A549 (cell line): ENCODE measurements around the gene KDM6A.

Experiments
- EP300 ChIP-seq, 2 experiments: fragments of >200 bp; sonication (Bioruptor Twin); formaldehyde crosslinking; IDR thresholded peaks; 2 replicates in 1 of 2; 3 replicates in 1 of 2; pipeline ENCODE4 v1.6.1; 2016 to 2017
- HDAC2 ChIP-seq: fragments of 200-600 bp; sonication (generic); IDR thresholded peaks from 2 replicates; pipeline ENCODE4 v1.6.1; 2016
- HOXA7 ChIP-seq: fragments of 250-450 bp; sonication (Bioruptor Pico); IDR thresholded peaks from 2 replicates; pipeline ENCODE4 v1.5.0; 2020; ENCODE audit warnings: mild to moderate bottlenecking, moderate library complexity
- POLR2A ChIP-seq: IDR thresholded peaks from 2 replicates; pipeline ENCODE4 v1.6.1; 2012; ENCODE audit warnings: mild to moderate bottlenecking, low read length
- RCOR1 ChIP-seq: fragments of 150-350 bp; IDR thresholded peaks from 2 replicates; pipeline ENCODE4 v1.6.1; 2014; ENCODE audit warnings: antibody characterized with exemption, low read length, low read depth
- TF ChIP-seq, protein P1 (sequence below): fragments of 250-450 bp; sonication (Bioruptor Pico); IDR thresholded peaks from 2 replicates; pipeline ENCODE4 v1.5.0; 2021; ENCODE audit warnings: mild to moderate bottlenecking, moderate library complexity, borderline replicate concordance
- TF ChIP-seq, protein P2 (sequence below): fragments of >200 bp; sonication (Bioruptor Twin); formaldehyde crosslinking; IDR thresholded peaks from 3 replicates; pipeline ENCODE4 v1.5.1; 2016
- TF ChIP-seq, protein P3 (sequence below): fragments of 200-600 bp; sonication (generic); IDR thresholded peaks from 2 replicates; pipeline ENCODE4 v1.6.1; 2016; ENCODE audit warnings: antibody characterized with exemption, mild to moderate bottlenecking, moderate library complexity

DNA sequence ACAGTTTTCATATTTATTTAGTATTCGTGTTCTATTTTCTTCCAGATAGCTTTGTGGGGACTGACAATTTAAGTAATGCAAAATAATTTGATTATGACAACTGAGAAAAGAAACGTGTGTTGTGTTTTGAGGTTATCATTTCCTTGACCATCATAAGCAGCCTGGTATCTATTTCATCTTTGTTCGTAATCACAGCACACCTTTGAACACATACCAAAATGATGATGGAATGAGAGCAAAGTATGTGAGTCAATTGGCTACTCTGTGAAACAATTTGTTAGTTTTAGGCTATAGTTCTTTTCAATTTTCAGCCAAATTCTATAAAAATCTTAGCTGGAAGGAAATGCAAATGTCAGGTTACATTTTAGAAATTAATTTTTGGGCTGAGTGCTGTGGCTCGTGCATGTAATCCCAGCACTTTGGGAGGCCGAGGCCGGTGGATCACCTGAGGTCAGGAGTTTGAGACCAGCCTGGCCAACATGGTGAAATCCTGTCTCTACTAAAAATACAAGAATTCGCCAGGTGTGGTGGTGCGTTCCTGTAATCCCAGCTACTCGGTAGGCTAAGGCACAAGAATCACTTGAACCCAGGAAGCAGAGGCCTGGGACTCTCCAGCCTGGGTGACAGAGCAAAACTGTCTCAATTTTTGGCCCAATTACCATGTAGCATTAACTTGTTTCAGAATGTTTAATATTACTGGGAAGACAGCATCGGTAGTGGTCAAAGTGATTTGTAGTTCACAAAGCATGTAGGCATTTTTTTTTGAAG lies 30.3 kb upstream of the KDM6A start:
- TF ChIP-seq, protein P1, sequence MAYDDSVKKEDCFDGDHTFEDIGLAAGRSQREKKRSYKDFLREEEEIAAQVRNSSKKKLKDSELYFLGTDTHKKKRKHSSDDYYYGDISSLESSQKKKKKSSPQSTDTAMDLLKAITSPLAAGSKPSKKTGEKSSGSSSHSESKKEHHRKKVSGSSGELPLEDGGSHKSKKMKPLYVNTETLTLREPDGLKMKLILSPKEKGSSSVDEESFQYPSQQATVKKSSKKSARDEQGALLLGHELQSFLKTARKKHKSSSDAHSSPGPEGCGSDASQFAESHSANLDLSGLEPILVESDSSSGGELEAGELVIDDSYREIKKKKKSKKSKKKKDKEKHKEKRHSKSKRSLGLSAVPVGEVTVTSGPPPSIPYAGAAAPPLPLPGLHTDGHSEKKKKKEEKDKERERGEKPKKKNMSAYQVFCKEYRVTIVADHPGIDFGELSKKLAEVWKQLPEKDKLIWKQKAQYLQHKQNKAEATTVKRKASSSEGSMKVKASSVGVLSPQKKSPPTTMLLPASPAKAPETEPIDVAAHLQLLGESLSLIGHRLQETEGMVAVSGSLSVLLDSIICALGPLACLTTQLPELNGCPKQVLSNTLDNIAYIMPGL (CRISPR knock-in tag), result no peak
- TF ChIP-seq, protein P2, sequence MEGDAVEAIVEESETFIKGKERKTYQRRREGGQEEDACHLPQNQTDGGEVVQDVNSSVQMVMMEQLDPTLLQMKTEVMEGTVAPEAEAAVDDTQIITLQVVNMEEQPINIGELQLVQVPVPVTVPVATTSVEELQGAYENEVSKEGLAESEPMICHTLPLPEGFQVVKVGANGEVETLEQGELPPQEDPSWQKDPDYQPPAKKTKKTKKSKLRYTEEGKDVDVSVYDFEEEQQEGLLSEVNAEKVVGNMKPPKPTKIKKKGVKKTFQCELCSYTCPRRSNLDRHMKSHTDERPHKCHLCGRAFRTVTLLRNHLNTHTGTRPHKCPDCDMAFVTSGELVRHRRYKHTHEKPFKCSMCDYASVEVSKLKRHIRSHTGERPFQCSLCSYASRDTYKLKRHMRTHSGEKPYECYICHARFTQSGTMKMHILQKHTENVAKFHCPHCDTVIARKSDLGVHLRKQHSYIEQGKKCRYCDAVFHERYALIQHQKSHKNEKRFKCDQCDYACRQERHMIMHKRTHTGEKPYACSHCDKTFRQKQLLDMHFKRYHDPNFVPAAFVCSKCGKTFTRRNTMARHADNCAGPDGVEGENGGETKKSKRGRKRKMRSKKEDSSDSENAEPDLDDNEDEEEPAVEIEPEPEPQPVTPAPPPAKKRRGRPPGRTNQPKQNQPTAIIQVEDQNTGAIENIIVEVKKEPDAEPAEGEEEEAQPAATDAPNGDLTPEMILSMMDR, result no peak
- TF ChIP-seq POLR2A (no peak), EP300 (IDR thresholded peaks at IDR 0.05) (no peak), HDAC2 (no peak), HOXA7 (CRISPR knock-in tag) (no peak), RCOR1 (no peak)
- TF ChIP-seq, protein P3, sequence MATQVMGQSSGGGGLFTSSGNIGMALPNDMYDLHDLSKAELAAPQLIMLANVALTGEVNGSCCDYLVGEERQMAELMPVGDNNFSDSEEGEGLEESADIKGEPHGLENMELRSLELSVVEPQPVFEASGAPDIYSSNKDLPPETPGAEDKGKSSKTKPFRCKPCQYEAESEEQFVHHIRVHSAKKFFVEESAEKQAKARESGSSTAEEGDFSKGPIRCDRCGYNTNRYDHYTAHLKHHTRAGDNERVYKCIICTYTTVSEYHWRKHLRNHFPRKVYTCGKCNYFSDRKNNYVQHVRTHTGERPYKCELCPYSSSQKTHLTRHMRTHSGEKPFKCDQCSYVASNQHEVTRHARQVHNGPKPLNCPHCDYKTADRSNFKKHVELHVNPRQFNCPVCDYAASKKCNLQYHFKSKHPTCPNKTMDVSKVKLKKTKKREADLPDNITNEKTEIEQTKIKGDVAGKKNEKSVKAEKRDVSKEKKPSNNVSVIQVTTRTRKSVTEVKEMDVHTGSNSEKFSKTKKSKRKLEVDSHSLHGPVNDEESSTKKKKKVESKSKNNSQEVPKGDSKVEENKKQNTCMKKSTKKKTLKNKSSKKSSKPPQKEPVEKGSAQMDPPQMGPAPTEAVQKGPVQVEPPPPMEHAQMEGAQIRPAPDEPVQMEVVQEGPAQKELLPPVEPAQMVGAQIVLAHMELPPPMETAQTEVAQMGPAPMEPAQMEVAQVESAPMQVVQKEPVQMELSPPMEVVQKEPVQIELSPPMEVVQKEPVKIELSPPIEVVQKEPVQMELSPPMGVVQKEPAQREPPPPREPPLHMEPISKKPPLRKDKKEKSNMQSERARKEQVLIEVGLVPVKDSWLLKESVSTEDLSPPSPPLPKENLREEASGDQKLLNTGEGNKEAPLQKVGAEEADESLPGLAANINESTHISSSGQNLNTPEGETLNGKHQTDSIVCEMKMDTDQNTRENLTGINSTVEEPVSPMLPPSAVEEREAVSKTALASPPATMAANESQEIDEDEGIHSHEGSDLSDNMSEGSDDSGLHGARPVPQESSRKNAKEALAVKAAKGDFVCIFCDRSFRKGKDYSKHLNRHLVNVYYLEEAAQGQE, result no peak
